Motor neuron (in vitro differentiated cells): Measurements from ENCODE around the gene TFF3. TPM values are rescaled to one million over a fixed set of nuclear protein-coding genes. Genes with fewer than 3 reads are reported as not detected.

Experiments
- ATAC-seq, 8 experiments: fragments of 200-7000 bp; cut with Tn5 transposase; replicated peaks in 6 of 8; 2 replicates each; pipeline ENCODE4 v1.8.0; 2021; ENCODE audit warnings: mild to moderate bottlenecking in 8 of 8, moderate library complexity in 8 of 8
- H3K27ac ChIP-seq, 2 donors: fragments of 250-450 bp; sonication (Bioruptor Pico); 2 replicates each; pipeline ENCODE4 v1.9.0; 2021; ENCODE audit warnings: antibody characterized with exemption in 2 of 2, mild to moderate bottlenecking in 2 of 2, moderate library complexity in 1 of 2
- H3K4me1 ChIP-seq, 2 donors: fragments of 250-450 bp; sonication (Bioruptor Pico); replicated peaks in 1 of 2; 2 replicates each; pipeline ENCODE4 v1.6.1; 2021; ENCODE audit warnings: antibody characterized with exemption in 2 of 2, mild to moderate bottlenecking in 2 of 2, moderate library complexity in 1 of 2
- H3K4me3 ChIP-seq, 5 donors: fragments of 250-450 bp; sonication (Bioruptor Pico); 2 replicates each; pipeline ENCODE4 v1.9.0; 2021; ENCODE audit warnings: antibody characterized with exemption in 5 of 5, mild to moderate bottlenecking in 5 of 5, moderate library complexity in 4 of 5
- WGBS, 10 experiments: fragments of 450-650 bp; shearing (Covaris generic); methylation state at CpG; one replicate each; pipeline ENCODE4 v1.0.0; 2022; 5-methylcytosine and 5-hydroxymethylcytosine counted together
- in situ Hi-C, 9 experiments: fragments of 400-800 bp; cut with MboI; loops; one replicate each; pipeline ENCODE4 v1.15.0; 2021; ENCODE audit warnings: low sequenced_read_pairs in 9 of 9, low pct_unique_long_range_greater_than_20kb in 2 of 9; ENCODE audit not compliant: unreplicated experiment in 9 of 9
- total RNA-seq, 8 experiments: library from RNA; unstranded; fragments of 300-600 nt; gene quantifications; 2 replicates each; pipeline versions ENCODE4 v1.2.3 to v1.2.4, GENCODE V29; 2022

The TFF3 gene
- total RNA-seq, 8 experiments from 2014 or later, result 0.11 to 143 (median 0.63) TPM; not detected in 2

DNA sequence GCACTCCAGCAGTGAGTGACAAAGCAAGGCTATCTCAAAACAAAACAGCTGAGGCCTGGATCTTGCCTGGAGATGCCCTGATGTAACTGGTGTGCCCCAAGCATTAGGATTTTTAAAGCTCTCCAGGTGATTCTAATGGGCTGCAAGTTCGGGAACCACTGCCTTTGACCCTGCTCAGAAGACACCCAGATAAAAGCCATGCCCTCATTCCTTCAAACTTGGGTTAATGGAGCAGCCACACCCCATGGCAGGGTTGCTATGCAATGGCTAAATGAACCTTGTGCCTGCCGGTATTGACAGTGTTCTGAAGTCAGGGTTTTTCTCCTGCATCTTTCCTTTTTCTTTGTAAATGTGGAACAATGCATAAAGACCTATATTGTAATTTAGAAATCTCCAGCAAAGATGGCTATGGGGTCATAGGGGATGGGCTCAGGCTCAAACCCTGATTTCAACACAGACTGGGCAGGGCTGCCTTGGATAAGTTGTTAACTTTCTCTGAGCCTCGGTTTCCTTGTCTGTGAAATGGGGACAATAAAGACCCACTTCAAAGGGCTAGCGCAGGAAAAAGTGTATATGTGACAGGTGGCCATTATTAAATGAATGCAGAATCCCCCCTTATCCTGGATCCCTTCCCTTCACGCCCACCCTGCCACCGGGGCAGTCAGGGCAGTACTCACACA, 453 bp downstream of the TFF3 start:
- ATAC-seq, result no peak
- H3K27ac ChIP-seq, result peak overlapping the region in 1 of 2 donors; percentile 5
- in situ Hi-C loops, result loop anchor here in 3 of 9 experiments (25.0 kb wide), 2 partner anchors 123 to 223 kb away; no protein-coding TSS in a partner anchor
- WGBS, 10 experiments, result 20 to 100% (median 67%) methylated on average over 1 to 4 of the region's 6 CpGs; no CpG with 5 or more reads in 3 of the 10 experiments
- peaks cover 4 to 27% of the 10 kb centered on the region in 2 donors for H3K4me1 ChIP-seq
- H3K4me3 ChIP-seq, result no peak overlapping the region

DNA sequence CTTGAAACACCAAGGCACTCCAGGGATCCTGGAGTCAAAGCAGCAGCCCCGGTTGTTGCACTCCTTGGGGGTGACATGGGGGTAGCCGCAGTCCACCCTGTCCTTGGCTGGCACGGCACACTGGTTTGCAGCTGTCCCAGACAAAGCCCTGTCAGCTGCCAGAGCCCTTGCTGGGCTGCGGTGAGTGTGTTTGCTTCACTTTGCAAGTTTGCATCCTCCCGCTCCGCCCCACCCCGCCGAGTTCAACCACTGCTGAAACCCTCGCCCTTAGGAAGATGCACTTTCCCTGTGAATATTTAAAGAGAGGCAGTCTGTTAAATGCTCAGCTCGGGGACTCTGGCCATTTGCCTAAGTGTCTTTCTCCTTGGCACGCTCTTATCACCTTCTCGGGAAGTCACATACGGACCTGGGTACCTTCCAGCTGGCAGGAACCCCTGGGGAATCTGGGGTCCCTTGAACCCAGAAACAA, 1.7 kb downstream of the TFF3 start:
- 0 to 87% (median 52%) methylated on average over 3 to 7 of the region's 13 CpGs; no CpG with 5 or more reads in 4 of the 10 experiments for WGBS, 10 experiments
- peaks cover 4 to 28% of the 10 kb centered on the region in 2 donors for H3K4me1 ChIP-seq
- ATAC-seq, result peak; percentile 3 to 94 (median 38)
- in situ Hi-C loops, result loop anchor here in 3 of 9 experiments (25.0 kb wide), 2 partner anchors 124 to 224 kb away; no protein-coding TSS in a partner anchor
- H3K4me3 ChIP-seq, result no peak overlapping the region
- H3K27ac ChIP-seq, result no peak overlapping the region

DNA sequence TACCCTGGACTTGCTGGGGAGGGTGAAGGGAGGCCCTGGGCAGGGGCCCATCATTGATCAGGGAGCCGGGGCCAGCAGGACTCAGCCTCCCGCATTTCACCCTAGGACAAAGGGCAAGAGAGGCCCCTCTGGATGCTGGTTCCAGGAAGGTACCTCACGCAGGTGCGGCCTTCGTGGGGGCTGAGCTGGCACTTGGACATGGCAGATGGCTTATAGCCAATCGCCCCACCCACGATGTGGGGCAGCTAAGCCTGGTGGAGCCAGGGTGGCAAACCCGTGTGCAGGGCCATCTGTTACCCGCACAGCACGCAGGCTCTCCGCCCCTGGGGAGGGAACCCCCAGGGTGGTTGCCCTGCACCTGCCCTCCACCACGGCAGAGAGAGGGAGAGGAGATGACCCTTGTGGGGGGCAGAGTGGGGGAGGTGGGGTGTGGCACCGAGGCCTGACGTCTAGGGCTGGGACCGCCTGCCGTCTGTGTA, 2.5 kb downstream of the TFF3 start:
- in situ Hi-C loops, result loop anchor here in 3 of 9 experiments (25.0 kb wide), 2 partner anchors 125 to 225 kb away; no protein-coding TSS in a partner anchor
- ATAC-seq, result no peak
- 100% methylated on average over 1 of the region's 16 CpGs; no CpG with 5 or more reads in 8 of the 10 experiments for WGBS, 10 experiments
- Histone ChIP-seq H3K27ac (no peak overlapping the region), H3K4me3 (no peak overlapping the region), H3K4me1 (peaks cover 4 to 28% of the 10 kb centered on the region in 2 donors)

DNA sequence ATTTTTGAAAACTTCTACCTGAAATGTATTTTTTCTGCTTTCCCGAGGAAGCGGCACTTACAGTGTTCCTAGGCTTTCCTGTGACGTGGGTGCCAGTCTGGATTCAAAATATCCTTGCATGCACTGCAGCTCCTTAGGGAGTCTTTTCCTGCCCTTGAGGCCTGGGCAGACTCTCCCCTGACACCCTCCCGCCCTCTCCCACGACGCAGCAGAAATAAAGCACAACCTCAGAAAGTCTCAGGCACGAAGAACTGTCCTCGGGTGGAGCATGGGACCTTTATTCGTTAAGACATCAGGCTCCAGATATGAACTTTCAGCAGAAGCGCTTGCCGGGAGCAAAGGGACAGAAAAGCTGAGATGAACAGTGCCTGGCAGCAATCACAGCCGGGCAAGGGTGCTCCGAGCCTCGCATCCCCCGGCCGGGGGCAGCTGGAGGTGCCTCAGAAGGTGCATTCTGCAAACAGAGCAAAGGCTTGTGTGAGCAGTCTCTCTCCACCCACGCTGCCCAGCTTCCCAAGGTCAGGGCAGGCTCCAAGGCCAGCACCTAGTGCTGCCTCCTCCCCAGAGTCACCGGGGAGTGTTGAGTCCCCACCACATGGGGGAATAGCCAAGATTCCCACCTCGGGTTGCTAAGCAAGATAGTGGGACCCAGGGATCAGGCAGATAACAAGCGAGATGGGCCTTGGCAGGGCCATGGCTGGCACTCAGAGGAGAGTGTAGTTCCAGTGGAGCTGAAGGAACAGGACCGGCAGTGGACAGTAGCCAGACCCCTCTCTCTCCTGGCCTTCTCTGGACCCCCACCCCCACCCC, 3.2 kb downstream of the TFF3 start:
- no peak for ATAC-seq
- WGBS, 10 experiments, result 40 to 100% (median 77%) methylated on average over 1 to 15 of the region's 21 CpGs; no CpG with 5 or more reads in 4 of the 10 experiments
- Histone ChIP-seq H3K27ac (no peak overlapping the region), H3K4me3 (no peak overlapping the region), H3K4me1 (peaks cover 4 to 28% of the 10 kb centered on the region in 2 donors)
- in situ Hi-C loops, result loop anchor here in 3 of 9 experiments (25.0 kb wide), 2 partner anchors 125 to 225 kb away; no protein-coding TSS in a partner anchor

DNA sequence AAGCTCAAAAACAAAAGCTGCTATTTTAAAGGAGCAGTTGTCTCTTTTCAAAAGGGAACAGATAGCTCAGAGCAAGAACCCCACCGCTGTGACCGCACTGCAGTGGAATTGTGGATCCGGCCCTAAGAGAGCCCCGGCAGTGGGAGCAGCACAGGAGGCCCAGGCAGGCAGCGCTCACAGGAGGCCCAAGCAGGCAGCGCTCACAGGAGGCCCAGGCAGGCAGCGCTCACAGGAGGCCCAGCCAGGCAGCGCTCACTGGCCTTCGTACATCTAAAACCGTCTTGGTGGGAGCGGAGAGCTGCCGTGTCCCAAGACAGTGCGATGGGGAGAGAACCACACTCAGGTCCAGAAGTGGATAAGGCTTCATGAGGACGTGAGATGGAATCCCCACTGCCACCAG, 4.0 kb downstream of the TFF3 start:
- no peak overlapping the region for H3K27ac ChIP-seq
- no peak overlapping the region for H3K4me3 ChIP-seq
- WGBS, 10 experiments, result 67 to 100% (median 81%) methylated on average over 5 to 13 of the region's 14 CpGs; no CpG with 5 or more reads in 6 of the 10 experiments
- ATAC-seq, result no peak
- in situ Hi-C loops, result loop anchor here in 3 of 9 experiments (25.0 kb wide), 2 partner anchors 126 to 226 kb away; no protein-coding TSS in a partner anchor
- H3K4me1 ChIP-seq, result peaks cover 4 to 28% of the 10 kb centered on the region in 2 donors

DNA sequence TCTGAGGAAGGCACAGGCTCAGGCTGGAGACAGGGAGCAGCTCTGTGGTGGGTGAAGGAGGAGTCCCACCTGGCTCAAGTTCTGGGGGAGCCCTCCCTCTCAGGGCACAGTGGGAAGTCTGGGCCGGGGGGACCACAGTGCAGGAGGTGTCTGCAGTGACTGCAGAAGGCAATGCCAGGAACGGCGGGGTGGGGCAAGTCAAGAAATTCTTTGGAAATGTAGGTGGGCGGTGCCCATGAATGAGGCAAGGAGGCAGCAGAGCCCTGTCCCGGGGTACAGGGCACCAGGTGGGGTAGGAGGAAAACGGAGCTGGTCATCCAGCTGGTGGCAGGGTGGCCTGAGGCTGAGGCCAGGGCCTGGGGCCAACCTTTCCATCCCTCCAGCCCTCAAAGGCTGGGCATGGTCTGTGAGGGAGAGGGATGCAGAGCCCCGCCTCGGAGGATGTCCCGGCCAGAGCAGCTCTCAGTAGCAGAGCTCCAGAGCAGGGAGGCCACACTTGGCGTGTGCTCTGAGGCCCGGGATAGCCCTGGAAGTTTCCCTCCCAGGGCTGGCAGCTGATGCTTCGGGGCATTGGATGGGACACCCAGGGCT, 4.7 kb downstream of the TFF3 start:
- in situ Hi-C loops, result loop anchor here in 3 of 9 experiments (25.0 kb wide), 2 partner anchors 127 to 227 kb away; no protein-coding TSS in a partner anchor
- Histone ChIP-seq H3K4me1 (peaks cover 4 to 27% of the 10 kb centered on the region in 2 donors), H3K4me3 (no peak overlapping the region), H3K27ac (no peak overlapping the region)
- no peak for ATAC-seq
- WGBS, 10 experiments, result 0 to 70% (median 68%) methylated on average over 2 to 4 of the region's 12 CpGs; no CpG with 5 or more reads in 7 of the 10 experiments

DNA sequence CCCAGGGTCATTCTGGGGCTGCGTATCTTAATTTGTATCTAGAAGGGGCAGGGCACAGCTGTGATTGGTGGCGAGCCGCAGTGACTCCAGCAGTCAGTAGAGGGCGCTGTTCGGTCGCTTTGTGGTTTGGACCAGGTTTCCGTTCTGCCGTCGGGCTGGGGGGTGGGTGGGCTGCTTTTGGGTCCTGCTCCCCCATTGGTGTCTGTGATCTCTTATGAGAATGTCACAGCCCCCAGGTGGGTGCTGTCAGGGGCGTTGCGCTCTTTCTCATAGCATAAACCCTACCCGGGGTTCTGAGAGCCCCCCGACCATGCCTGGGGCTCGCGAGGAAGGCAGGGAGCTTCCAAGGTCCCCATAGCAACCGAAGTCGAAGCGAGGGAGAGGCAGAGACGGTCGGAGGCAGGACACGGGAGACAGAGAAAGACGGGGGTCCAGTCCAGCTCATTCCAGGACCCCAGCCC, 5.4 kb downstream of the TFF3 start:
- ATAC-seq, result peak; percentile 54 to 84 (median 76)
- Histone ChIP-seq H3K4me1 (peaks cover 4 to 21% of the 10 kb centered on the region in 2 donors), H3K4me3 (peak overlapping the region; percentile 10 to 29 (median 24)), H3K27ac (no peak overlapping the region)
- in situ Hi-C loops, result loop anchor here in 3 of 9 experiments (25.0 kb wide), 2 partner anchors 128 to 228 kb away; no protein-coding TSS in a partner anchor
- WGBS, 10 experiments, result 6 to 13% (median 7%) methylated on average over 1 to 11 of the region's 22 CpGs; no CpG with 5 or more reads in 5 of the 10 experiments

DNA sequence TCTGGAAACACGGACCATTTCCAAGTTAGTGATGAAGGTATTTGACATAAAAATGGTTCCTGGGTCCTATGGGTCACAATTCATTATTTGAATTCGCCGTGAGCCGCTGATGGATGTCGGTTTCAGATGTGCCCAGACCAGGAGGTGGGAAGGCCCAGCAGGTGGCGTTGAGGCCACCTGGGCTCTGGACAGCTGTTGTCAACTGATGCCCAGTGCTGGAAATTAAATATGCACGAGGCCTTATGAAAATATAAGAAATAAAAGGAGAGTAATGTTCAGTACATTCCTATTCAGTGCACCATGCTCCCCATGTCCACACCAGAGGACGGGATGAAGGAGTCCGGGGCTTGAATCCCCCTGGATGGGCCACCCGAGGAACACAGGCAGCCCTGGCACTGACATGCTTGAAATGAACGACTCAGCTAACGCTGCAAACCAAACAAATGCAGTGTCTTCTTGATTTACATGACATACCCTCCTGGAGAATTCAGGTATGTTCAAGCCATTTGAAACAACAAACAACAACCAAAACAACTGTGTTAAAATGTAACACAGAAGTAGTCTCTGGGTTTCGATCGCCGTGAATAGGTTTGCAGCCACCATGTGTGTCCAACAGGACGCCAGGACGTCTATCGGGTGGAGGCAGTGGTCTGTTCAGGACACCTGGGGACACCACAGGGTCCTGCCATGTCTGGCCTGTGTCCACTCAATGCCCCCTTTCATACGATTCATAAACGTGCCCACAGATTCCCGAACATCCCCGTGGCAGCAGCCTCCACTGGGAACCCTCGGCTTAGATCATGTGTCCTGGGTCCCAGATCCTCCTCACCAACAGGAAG, 6.1 kb downstream of the TFF3 start:
- in situ Hi-C loops, result loop anchor here in 3 of 9 experiments (25.0 kb wide), 2 partner anchors 128 to 228 kb away; no protein-coding TSS in a partner anchor
- Histone ChIP-seq H3K27ac (no peak overlapping the region), H3K4me3 (no peak overlapping the region), H3K4me1 (peaks cover 4 to 21% of the 10 kb centered on the region in 2 donors)
- 0 to 71% (median 37%) methylated on average over 1 to 16 of the region's 23 CpGs; no CpG with 5 or more reads in 1 of the 10 experiments for WGBS, 10 experiments
- peak in 3 of 8 experiments; percentile 16 to 21 (median 19) for ATAC-seq

DNA sequence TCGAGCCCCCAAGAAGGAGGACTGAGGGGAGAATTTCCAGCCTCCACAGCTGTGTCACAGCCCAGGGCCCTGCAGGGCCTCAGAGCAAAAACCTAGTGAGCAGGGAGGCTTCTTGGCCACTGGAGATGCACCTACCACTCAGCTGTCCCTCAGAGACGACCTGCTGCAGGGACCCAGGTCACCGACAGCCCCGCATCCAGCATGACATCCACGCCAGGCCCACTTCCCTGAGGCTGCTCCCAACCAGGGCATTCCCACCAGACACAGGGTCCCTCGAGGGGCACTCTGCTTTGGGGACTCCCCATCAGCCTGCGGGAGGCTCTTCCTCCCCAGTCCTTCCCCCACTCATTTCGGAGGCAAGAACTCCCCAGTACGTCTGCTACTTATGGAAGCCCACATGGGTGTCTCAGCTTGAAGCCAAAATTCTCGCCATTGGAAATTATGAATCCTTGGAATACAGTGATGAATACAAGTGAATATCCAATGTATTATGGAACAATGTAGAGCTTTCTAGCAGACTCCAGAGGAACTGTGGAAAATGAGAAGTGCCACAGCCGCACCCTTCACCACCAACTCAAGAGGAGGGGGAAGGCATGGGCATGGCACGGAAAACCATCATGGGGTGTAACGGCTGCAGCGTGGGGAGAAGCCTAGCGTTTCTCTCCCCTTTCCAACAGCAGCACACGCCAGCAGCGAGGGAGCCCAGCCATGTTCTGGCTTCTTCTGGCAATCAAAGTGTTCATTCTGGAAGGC, 6.9 kb downstream of the TFF3 start:
- ATAC-seq, result no peak
- no peak overlapping the region for H3K4me3 ChIP-seq
- 17 to 95% (median 80%) methylated on average over 1 to 10 of the region's 17 CpGs; no CpG with 5 or more reads in 3 of the 10 experiments for WGBS, 10 experiments

DNA sequence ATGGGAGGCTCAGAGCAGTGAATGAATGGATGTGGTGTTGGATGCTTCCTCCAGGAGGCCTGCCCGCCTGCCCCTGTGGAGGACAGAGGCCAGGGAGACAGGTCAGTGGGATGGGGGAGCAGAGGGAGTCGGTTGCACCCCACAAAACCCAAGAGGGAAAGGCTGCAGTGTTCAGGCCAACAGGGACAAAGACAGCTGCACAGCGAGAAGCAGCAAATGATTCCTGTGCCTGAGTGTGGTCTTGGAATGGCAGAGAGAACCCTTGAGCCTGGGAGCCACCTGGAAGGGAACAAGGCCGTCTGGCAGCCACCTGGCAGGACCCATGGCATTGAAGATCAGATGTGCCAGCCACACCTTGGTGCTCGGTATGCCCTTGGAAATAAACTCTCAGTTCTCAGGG, 8.1 kb downstream of the TFF3 start:
- Histone ChIP-seq H3K27ac (no peak overlapping the region), H3K4me1 (peaks cover 4 to 6% of the 10 kb centered on the region in 2 donors), H3K4me3 (no peak overlapping the region)
- in situ Hi-C loops, result loop anchor here in 3 of 9 experiments (25.0 kb wide), 2 partner anchors 130 to 230 kb away; no protein-coding TSS in a partner anchor
- WGBS, 10 experiments, result 50 to 54% methylated on average over 1 to 2 of the region's 5 CpGs; no CpG with 5 or more reads in 8 of the 10 experiments
- ATAC-seq, result no peak

More for the DNA sequence above, 6.9 kb downstream of the TFF3 start:
- H3K27ac ChIP-seq, result no peak overlapping the region
- H3K4me1 ChIP-seq, result peaks cover 4 to 14% of the 10 kb centered on the region in 2 donors
- in situ Hi-C loops, result loop anchor here in 3 of 9 experiments (25.0 kb wide), 2 partner anchors 129 to 229 kb away; no protein-coding TSS in a partner anchor
